H54 (cell line): ENCODE data around the gene SH2D7.
A peak's percentile ranks its signal among the peaks of the same experiment; 100 is the strongest.

Experiments
- DNase-seq: peaks from one replicate; pipeline ENCODE4 v3.0.0; 2011; ENCODE audit warnings: low spot score, mixed read lengths; ENCODE audit not compliant: insufficient read length
- FAIRE-seq: peaks from 3 replicates; lab custom pipeline; 2011; peaks lifted over from hg19 to GRCh38; lab: Jason Lieb, UNC
- POLR2A ChIP-seq: IDR thresholded peaks from 2 replicates; pipeline ENCODE4 v1.6.1; 2011; ENCODE audit warnings: low read depth, mild to moderate bottlenecking, low read length

SH2D7 gene

DNA sequence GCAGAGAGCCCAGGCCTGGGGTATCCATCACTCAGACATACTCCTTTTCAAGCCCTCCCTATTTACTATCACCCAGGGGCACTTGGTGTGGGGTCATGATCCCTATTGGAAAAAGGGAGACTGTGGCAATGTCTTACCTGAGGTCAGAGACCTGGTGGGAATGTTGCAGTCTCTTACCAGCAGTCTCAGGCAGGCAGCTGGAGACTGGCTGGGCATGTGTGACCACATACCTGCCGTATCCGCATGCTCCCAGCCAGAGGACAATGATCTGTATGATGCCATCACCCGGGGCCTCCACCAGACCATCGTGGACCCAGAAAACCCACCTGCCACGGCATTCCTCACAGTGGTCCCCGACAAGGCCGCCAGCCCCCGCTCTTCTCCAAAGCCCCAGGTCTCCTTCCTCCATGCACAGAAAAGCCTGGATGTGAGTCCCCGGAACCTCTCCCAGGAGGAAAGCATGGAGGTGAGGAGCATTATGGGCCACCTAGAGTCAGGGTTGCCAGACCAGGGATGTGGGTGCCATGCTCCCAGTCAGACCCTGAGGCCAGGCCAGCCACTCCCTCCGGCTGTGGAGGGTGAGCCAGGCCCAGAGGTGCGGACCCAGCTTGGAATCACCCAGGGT lies 5.9 kb downstream of the SH2D7 start:
- FAIRE-seq = no peak
- no peak for DNase-seq
- TF ChIP-seq POLR2A = no peak

DNA sequence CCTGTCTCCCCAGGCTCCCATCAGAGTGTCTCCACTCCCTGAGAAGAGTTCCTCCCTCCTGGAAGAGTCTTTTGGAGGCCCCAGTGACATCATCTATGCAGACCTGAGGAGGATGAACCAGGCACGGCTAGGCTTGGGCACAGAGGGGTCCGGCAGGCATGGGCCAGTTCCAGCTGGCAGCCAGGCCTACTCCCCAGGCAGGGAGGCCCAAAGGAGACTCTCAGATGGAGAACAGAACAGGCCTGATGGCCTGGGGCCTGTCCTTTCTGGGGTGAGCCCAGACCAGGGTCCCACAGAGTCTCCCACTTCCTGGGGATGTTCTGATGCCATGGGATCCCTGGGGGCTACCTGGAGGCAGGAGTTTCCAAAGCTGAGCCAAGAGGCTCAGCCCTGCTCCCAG lies 8.5 kb downstream of the SH2D7 start:
- DNase-seq = no peak
- TF ChIP-seq POLR2A = no peak
- FAIRE-seq = no peak

DNA sequence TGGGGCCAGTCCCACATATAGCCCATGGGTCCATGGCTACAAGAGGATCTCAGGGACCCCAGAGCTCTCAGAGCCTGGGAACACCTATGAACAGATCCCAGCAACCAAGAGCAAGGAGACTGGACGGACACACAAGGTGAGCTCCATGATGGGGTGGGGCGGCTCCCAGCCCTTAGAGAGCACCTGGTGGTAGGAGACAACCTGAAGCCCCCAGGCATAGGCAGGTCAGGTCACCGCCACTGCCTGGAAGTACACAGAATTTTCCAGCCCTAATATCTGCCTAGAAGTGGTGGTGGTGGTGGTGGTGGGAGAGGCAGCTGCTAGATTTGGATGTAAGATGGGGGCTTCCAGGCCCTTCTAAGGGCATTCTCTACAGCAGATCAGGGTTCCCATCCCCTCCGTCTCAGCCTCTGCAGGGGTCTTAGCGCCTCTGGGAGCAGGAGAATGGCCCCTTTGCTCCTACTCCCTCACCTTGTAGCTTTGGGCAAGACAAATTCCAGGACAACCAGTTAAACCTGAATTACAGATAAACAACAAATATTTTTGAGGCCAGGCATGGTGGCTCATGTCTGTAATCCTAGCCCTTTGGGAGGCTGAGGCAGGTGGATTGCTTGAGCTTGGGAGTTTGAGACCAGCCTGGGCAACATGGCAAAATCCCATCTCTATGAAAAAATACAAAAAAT lies 9.2 kb downstream of the SH2D7 start:
- FAIRE-seq (no peak), DNase-seq (no peak)
- no peak for TF ChIP-seq POLR2A

DNA sequence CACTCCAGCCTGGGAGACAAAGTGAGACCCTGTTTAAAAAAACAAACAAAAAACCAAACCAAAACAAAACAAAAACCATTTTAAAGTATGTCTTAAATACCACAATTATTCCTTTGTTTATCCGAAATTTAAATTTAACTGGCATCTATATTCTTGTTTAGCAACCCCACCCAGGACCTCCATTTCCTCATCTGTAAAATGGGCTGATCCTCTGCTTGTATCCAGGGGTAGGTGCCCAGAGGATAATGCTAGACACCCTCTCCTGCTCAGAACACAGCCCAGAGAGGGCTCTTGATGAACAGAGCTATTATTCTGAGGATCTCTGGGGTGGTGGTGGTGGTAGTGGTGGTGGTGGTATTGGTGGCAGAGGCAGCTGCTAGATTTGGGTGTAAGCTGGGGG lies 9.8 kb downstream of the SH2D7 start:
- DNase-seq (no peak), FAIRE-seq (no peak)
- TF ChIP-seq POLR2A = no peak

DNA sequence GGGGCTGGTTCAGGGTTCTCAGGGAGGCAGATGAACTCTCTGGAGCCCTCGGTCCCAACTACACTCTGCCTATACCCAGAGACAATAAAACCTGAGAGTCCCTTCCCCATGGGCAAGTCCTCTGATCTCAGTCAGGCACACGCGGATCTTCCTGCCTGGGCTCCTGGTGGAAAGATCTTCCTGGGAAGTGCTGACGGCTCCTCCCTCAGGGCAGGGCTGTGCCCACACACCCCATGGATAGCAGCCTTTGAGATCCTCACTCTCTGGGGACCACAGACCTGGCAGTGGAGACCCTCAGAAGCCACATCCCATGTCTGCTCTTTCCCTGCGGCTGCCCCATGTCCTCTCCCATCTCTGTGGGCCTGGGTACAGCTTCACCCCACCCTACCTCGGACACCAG lies 10.4 kb downstream of the SH2D7 start:
- DNase-seq = no peak
- FAIRE-seq = no peak
- TF ChIP-seq POLR2A = no peak

DNA sequence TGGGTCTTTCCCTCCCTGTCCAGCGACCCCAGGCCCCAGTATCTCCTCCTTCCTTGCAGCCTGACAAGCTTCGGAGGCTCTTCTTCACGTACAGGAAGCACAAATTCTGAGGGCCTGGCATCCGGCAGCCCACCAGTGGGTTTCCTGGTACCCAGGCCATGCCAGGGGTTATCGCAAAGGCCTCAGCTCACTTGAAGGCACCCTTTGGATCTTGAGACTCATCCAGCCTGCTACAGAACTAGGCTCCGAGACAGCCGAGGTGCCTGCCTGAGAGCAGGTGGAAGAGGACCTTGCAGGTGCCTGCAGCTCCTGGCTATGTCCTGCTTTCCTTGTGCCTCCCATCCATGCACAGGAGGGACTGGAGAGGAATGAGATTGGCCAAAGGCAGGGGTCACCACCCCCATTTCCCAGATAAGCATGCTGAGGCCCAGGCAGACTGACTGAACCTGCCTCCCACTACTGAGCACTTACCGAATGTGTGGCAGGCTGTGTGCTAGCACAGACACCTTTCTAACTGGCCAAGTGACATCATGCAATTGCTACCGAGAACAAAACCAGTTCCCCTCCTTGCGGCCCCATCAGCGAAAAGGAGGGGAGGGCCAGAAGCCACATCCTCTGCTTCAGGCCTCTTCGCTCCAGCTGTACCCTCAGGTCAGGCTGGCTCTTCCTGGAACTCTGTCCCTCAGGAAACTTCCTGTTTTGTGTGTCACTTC lies 11.2 kb downstream of the SH2D7 start:
- FAIRE-seq = no peak
- TF ChIP-seq POLR2A = no peak
- no peak for DNase-seq

DNA sequence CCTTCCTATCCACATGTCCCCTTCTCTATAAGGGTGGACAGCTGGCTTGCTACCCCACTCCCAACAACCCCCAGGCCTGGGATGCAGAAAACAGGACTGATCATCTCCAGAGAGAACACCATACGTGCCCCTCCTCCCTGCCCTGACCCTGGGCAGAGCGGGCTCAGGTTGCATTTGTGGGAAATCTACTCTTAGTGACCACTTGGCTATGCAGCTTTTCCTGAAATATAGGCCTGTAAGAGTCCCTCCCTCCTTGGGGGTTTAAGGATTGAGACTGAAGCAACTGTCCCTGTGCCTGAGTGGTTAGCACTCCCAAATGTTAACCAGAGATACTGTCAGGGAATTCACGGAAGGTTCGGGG lies 11.7 kb downstream of the SH2D7 start:
- TF ChIP-seq POLR2A = no peak
- no peak for FAIRE-seq
- DNase-seq = no peak

DNA sequence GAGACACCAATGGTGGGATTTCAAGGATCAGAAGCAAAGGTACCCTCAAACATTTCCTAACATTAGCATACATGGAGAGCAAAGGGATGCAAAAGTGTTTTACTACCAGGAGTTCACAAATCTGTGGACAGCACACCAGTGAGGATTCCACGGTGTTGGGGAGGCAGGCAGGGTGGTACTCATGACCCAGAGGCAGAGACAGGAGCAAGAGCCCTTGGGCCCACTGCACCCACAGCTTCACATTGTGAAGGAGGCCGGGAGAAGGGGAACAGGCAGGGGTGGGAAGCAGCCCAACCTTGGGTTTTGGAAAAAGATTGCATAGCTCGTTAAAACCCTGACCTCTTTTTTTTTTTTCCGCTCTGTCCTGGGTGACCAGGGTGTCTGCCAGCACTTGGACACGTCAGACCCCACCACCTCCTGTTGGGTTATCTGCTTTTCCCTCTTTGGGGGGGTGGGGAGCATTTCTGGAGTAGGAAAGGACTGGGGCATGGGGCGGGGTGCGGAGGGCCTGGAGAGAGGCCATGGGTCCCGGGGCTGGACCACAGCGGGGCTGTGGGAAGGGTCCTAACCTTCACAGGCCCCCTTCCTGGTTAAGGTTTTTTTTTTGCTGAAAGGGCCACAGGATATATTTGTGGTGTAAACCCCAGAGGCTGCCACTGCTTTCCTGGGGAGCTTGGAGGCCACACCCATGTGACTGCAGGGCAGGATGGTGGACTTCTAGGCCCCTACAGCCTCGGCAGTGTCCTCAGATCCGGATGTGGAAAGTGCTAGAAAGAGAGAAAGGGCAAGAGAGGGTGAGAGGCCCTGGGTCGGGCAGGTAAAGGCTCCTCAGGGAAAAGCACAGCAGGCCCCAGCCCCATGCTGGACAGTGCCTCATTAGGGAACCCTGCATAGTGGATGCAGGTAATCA lies 12.5 kb downstream of the SH2D7 start:
- TF ChIP-seq POLR2A = no peak
- DNase-seq = no peak
- no peak for FAIRE-seq

DNA sequence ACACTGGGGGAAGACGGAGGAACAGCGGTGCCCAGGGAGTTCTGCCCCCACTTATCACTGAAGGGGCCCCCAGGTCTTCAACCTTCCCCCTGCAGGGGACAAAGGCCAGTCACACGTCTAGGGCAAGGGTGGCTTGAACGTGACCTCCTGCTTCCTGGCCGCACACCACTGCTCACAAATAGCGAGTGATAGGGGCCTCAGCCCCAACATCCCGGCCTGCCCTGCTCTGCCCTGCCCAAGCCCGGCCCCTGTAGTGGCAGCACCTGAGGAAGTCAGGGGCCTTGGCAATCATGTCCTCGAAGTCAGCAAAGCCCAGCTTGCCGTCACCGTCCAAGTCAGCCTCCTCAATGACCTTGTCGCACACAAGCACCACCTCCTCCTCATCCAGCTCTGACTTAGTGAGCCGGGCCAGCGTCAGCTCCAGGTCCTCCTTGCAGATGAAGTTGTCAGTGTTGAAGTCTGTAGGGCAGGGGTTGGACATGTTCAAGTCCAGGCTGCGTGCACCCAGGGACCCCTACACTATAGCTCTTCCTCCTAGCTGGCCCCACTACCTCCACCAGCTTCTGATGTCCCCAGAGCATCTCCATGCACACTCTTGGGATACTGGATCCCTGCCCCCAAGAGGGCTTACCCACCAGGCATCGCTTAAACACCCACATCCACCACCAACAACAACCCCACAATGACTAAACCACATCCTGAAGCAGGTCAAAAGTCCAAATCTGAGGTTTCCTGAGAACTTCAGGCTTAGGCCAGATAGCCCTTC lies 13.3 kb downstream of the SH2D7 start:
- FAIRE-seq = no peak
- no peak for TF ChIP-seq POLR2A

DNA sequence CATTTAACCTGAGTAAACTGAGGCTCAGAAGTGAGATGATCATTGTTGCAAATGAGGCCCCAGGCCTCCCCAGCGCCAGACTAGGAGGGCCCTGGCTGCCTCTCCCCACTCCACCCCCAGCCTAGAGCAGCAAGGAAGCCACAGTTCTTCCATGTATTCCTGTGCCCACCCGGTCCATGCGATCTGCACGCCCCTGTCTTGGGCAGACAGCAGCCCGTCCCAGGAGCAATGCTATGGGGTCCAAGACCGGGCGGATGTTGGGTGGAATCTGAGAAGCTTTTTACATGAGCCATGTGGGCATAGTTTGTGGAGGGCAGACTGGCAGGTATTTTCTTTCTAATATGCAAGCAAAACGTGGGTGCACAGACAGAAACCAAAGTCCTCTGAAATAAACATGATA lies 15.1 kb downstream of the SH2D7 start:
- DNase-seq = no peak
- no peak for TF ChIP-seq POLR2A
- FAIRE-seq = no peak

More for the DNA sequence above, 13.3 kb downstream of the SH2D7 start:
- DNase-seq = no peak

DNA sequence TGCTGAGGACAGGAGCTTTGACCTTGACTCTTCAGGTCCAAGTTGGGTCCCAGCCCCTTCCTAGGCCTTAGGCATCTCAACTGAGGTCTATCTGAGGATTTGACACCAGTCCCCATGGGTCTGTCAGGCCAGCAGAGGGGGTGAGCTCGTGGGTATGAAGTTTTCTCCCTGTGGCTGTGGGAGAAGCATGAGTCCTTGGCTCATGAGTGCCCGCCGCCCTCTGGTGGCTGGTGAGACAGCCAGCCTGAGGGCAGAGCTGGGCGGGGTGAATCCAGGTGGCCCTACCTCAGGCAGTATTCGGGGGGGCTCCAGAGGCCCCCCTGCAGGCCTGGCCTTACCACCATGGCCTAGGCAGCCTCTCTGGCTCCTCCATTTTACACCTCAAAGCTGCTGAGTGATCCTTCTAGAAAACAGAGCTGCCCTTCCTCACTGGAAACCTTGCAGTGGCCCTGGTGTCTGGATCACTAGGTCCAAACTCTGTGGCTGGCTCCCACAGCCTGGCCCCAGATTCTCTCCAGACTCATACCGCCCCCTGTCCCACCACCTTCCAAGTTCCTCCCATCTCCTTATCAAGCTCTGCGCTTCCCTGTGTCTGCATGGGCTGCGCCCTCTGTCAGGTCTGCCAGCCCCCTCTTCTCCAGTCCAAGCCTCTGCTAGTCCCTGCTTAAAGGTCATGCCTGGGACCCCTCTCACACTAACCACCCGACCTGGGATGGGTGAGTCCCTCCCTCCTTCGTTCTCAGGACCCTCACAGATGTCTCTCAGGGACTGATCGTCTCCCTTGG lies 16.1 kb downstream of the SH2D7 start:
- TF ChIP-seq POLR2A = no peak
- DNase-seq (peak; percentile 73), FAIRE-seq (no peak)

DNA sequence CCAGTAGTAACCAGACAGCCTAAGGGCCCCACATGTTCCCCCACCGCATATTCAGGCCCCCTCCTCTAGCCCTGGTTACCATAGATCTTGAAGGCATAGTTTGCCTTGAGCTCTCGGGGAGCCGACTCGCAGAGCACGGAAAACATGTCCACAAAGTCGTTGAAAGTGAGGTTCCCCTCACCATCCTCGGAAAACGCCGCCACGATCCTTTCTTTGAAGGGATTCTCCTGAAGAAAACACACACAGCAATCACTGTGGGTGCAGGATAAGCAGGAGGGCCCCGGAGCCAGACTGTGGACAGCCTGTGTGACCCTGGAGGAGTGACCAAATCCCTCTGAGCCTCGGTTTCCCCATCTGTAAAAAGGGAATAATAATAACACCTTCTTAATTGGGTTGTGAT lies 16.8 kb downstream of the SH2D7 start:
- DNase-seq (no peak), FAIRE-seq (no peak)
- TF ChIP-seq POLR2A = no peak

DNA sequence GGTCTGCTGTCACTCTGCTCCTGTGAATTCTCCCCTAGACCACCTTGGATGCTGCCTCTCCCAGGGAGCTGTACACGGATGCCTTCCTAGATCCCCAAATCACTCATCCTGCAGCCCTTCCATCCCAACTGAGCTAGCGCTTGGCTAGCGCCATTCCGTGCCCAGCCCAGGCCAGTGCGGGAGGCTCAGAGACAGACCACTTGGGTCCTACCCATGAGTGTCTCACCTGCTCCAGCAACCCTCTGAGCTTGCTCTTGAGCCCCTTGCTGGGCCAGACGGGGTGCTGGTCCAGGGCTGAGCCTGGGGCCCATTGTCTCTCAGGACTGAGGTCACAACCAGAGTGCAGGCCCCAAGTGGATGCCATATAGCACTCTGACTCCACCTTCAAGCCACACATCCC lies 17.7 kb downstream of the SH2D7 start:
- DNase-seq (no peak), FAIRE-seq (no peak)
- no peak for TF ChIP-seq POLR2A
